Esophagus muscularis mucosa (tissue), 4 donors: ENCODE data around the gene NUDT14. TPM values are rescaled to one million over a fixed set of nuclear protein-coding genes. Genes with fewer than 3 reads are reported as not detected.
A peak's percentile ranks its signal among the peaks of the same experiment; 100 is the strongest.

Source experiments
- DNase-seq: peaks from one replicate; pipeline ENCODE4 v3.0.0-alpha.2; 2017; ENCODE audit errors: extremely low spot score
- H3K27ac ChIP-seq, 4 donors: fragments of 200-600 bp; sonication (generic); replicated peaks in 1 of 4; 1 replicate in 3 of 4; 2 replicates in 1 of 4; pipeline ENCODE4 v1.5.1; 2016 to 2019; ENCODE audit warnings: mild to moderate bottlenecking in 1 of 4
- H3K27me3 ChIP-seq, 4 donors: fragments of 200-600 bp; sonication (generic); one replicate each; pipeline versions ENCODE4 v1.5.1 to v1.6.0; 2016 to 2019
- H3K36me3 ChIP-seq, 4 donors: fragments of 200-600 bp; sonication (generic); one replicate each; pipeline ENCODE4 v1.5.1; 2016 to 2019
- H3K4me1 ChIP-seq, 4 donors: fragments of 200-600 bp; sonication (generic); one replicate each; pipeline ENCODE4 v1.5.1; 2016 to 2019
- H3K4me3 ChIP-seq, 4 donors: fragments of 200-600 bp; sonication (generic); 1 replicate in 2 of 4; 2 replicates in 2 of 4; pipeline ENCODE4 v1.5.1; 2016 to 2019; ENCODE audit warnings: mild to moderate bottlenecking in 4 of 4, moderate library complexity in 1 of 4
- H3K9me3 ChIP-seq, 4 donors: fragments of 200-600 bp; sonication (generic); 1 replicate in 3 of 4; 2 replicates in 1 of 4; pipeline ENCODE4 v1.5.1; 2016 to 2019
- CTCF ChIP-seq, 3 experiments: fragments of 200-600 bp in 2 of 3; fragments of 450-650 bp in 1 of 3; sonication (generic) in 2 of 3; IDR thresholded peaks; one replicate each; pipeline ENCODE4 v1.5.1; 2017 to 2019; ENCODE audit warnings: antibody characterized with exemption in 3 of 3, mild to moderate bottlenecking in 2 of 3, moderate library complexity in 1 of 3
- EP300 ChIP-seq: sonication (generic); formaldehyde crosslinking; IDR thresholded peaks from one replicate; pipeline ENCODE4 v1.6.1; 2017; ENCODE audit warnings: antibody characterized with exemption
- POLR2A ChIP-seq: fragments of 450-650 bp; IDR thresholded peaks from one replicate; pipeline ENCODE4 v1.6.1; 2017; ENCODE audit warnings: antibody characterized with exemption, moderate library complexity, mild to moderate bottlenecking, low read depth
- POLR2AphosphoS5 ChIP-seq, 2 donors: sonication (generic); formaldehyde crosslinking; IDR thresholded peaks; one replicate each; pipeline ENCODE4 v1.6.1; 2017; ENCODE audit warnings: antibody characterized with exemption in 2 of 2
- WGBS: methylation state at CpG from one replicate; pipeline ENCODE4 v1.1.5; 2018; 5-methylcytosine and 5-hydroxymethylcytosine counted together
- intact Hi-C: fragments of 100-400 bp; cut with DNase I; formaldehyde crosslinking; loops from one replicate; pipeline ENCODE4 v1.15.1; 2023
- total RNA-seq, 4 donors: library from RNA; depleted of rRNA; stranded (reverse); fragments of >200 nt; gene quantifications; one replicate each; pipeline versions ENCODE4 v1.1.0 to v1.2.1, GENCODE V29; 2016

The NUDT14 gene
- total RNA-seq, 4 donors from 2014 or later, result 2.1 to 6.2 (median 5.8) TPM

DNA sequence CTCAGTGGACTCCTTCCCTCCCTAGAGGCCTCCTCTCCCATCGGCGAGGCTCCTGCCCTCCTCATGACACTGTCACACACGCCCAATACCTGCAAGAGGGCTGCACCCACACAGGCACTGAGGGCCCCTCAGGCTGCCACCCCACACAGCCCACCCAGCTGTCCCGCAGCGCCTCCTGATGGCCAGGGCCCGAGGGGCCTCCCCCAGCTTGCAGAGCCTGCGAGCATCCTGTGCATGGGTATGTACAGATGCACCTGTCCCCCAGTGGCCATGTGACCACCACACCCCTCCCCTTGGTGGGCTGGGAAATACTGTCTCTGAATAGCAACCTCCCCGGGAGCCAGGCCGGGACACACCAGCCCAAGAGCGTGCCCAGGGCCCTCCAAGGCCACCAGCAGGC is 19.0 kb upstream of the NUDT14 start:
- H3K27me3 ChIP-seq, result peaks cover 0 to 76% (median 41%) of the 10 kb centered on the region in 4 donors
- 82% methylated on average over 9 of the region's 10 CpGs for WGBS
- intact Hi-C loops, result loop anchor here (5.0 kb wide), 1 partner anchor 82 kb away; no protein-coding TSS in a partner anchor
- TF ChIP-seq POLR2AphosphoS5 (IDR thresholded peaks at IDR 0.05) (no peak), EP300 (no peak), CTCF (IDR thresholded peaks at IDR 0.05) (no peak), POLR2A (no peak)
- no peak overlapping the region for H3K4me3 ChIP-seq
- no peaks in the 10 kb centered on the region for H3K36me3 ChIP-seq
- peaks cover 70 to 97% (median 77%) of the 10 kb centered on the region in 4 donors for H3K4me1 ChIP-seq
- no peaks in the 10 kb centered on the region for H3K9me3 ChIP-seq
- H3K27ac ChIP-seq, result no peak overlapping the region
- no peak for DNase-seq

DNA sequence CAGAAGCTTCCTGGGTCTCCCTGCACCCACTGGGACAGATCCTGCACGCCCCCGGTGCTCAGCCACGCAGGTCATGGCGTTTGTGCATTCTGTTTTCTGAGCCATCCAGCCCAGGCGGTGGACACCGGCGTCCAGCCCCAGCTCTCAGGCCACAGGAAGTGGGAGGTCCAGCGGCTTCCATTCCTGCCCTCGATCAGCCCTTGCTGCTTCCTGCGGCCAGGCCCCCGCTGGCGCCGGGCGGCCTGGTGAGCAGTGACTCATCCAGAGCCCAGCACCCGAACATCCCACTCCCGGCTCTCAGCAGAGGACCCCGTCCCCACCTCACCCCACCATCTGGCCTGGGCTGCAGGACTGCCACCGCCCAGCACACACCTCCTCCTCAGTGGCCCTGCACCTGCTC is 18.0 kb upstream of the NUDT14 start:
- Histone ChIP-seq H3K4me1 (peaks cover 66 to 96% (median 76%) of the 10 kb centered on the region in 4 donors), H3K9me3 (no peaks in the 10 kb centered on the region), H3K36me3 (no peaks in the 10 kb centered on the region), H3K27ac (peak overlapping the region in 3 of 4 donors; percentile 47 to 77 (median 50)), H3K27me3 (peaks cover 0 to 86% (median 49%) of the 10 kb centered on the region in 4 donors), H3K4me3 (no peak overlapping the region)
- TF ChIP-seq EP300 (no peak), POLR2AphosphoS5 (IDR thresholded peaks at IDR 0.05) (peak in 1 of 2 donors; percentile 42)
- intact Hi-C loops, result no loop called here
- no peak for DNase-seq
- 58% methylated on average over 12 of the region's 18 CpGs for WGBS

DNA sequence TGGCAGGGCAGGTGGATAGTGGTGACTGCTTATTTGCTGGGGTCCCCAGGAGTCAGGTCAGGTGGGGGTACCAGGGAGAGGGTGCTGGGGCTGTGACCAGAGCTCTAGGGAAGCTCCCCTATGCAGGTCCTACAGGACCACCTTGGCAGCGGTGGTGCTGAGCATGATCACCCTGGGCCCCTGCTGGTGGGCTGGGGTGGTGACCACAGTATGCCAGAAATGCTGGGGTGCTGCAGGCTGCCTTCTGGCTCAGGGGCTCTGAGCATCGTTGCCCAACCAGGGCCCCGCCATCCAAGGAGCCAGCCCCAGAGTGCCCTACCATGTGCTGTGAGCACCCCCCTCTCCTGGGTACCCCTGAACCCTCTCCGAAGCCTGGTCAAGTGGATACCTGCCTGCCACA is 17.5 kb upstream of the NUDT14 start:
- WGBS, result 87% methylated on average over 4 of the region's 4 CpGs
- intact Hi-C loops, result no loop called here

DNA sequence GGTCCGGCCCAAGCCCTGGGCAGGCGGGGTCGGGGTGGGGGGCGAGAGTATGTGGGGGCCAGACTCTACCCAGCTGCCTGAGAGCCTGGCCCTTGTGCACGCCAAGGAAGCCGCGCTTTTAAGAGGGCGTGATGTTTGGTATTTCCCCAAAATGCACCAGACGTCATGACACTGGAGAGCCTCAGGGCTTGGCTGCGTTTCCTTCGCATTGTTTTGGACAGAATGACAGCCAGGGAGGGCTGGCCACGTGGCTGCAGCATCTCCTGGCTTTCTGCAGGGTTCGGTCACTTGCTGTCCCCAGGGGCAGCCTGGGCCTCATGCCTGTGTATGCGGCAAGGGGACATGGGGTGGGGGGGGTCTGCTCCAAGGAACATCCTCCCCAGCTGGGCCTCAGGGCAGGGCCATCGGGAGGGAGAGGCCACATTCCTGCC is 16.1 kb upstream of the NUDT14 start:
- Histone ChIP-seq H3K9me3 (no peaks in the 10 kb centered on the region), H3K27ac (peak overlapping the region; percentile 36 to 77 (median 62)), H3K4me1 (peaks cover 64 to 92% (median 71%) of the 10 kb centered on the region in 4 donors), H3K36me3 (no peaks in the 10 kb centered on the region), H3K4me3 (peak overlapping the region in 3 of 4 donors; percentile 21 to 33 (median 32)), H3K27me3 (peaks cover 0 to 99% (median 60%) of the 10 kb centered on the region in 4 donors)
- WGBS, result 26% methylated on average over 4 of the region's 15 CpGs
- intact Hi-C loops, result no loop called here
- TF ChIP-seq POLR2A (no peak), POLR2AphosphoS5 (IDR thresholded peaks at IDR 0.05) (peak in 1 of 2 donors; percentile 42)
- DNase-seq, result no peak

More for the DNA sequence above, 17.5 kb upstream of the NUDT14 start:
- Histone ChIP-seq H3K4me1 (peaks cover 66 to 96% (median 76%) of the 10 kb centered on the region in 4 donors), H3K27me3 (peaks cover 0 to 91% (median 53%) of the 10 kb centered on the region in 4 donors), H3K27ac (peak overlapping the region in 3 of 4 donors; percentile 47 to 77 (median 50)), H3K36me3 (no peaks in the 10 kb centered on the region), H3K4me3 (no peak overlapping the region), H3K9me3 (no peaks in the 10 kb centered on the region)
- TF ChIP-seq CTCF (IDR thresholded peaks at IDR 0.05) (no peak), POLR2A (no peak), EP300 (no peak), POLR2AphosphoS5 (IDR thresholded peaks at IDR 0.05) (no peak)
- DNase-seq, result no peak

DNA sequence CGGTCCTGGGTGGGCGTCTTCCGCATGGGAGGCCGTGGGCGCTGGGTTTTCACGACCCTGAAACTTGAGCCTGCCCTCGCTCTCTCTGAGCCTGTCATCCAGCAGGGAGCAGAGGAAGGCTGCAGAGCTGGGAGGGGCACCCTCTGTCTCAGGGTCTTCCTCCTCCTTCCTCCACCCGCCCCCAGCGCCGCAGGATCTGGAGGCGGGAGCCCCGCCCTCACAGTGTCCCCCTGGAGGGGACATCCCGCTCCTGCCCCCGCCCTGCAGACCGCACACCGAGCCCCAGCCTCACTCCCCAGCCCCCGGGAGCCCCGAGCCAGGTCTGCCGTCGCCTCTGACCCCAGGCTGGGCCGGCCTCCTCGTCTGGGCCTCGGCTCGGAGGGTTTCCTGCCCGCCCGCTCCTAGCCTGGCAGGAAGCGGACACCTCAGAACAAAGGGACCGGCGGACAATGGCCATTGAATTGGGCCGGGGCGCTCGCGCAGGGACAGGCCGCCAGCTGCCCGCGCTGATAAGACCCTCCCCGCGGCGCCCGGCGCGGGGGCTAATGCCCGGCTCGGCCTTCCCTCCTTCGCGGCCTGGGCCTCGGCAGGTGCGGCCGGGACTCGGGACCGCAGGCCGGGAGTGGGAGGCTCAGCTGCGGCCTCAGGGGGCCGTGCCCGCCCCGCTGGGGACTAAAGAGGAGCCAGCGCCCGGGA is 15.3 kb upstream of the NUDT14 start:
- WGBS, result 23% methylated on average over 25 of the region's 58 CpGs
- H3K9me3 ChIP-seq, result no peaks in the 10 kb centered on the region
- DNase-seq, result no peak
- H3K27me3 ChIP-seq, result peaks cover 0 to 97% (median 59%) of the 10 kb centered on the region in 4 donors
- H3K36me3 ChIP-seq, result no peaks in the 10 kb centered on the region
- H3K4me1 ChIP-seq, result peaks cover 56 to 84% (median 64%) of the 10 kb centered on the region in 4 donors
- intact Hi-C loops, result no loop called here
- peak overlapping the region; percentile 21 to 33 (median 31) for H3K4me3 ChIP-seq
- TF ChIP-seq EP300 (no peak), POLR2AphosphoS5 (IDR thresholded peaks at IDR 0.05) (peak in 1 of 2 donors; percentile 41), CTCF (IDR thresholded peaks at IDR 0.05) (no peak)
- H3K27ac ChIP-seq, result peak overlapping the region; percentile 36 to 77 (median 62)
